GM18499 (cell line): ENCODE measurements around the gene MAN1A1.

Source experiments
- ATAC-seq: cut with Tn5 transposase; IDR thresholded peaks from one replicate; pipeline ENCODE4 v1.9.1; 2021; ENCODE audit warnings: moderate number of reproducible peaks; ENCODE audit not compliant: insufficient read depth, unreplicated experiment

The MAN1A1 gene

DNA sequence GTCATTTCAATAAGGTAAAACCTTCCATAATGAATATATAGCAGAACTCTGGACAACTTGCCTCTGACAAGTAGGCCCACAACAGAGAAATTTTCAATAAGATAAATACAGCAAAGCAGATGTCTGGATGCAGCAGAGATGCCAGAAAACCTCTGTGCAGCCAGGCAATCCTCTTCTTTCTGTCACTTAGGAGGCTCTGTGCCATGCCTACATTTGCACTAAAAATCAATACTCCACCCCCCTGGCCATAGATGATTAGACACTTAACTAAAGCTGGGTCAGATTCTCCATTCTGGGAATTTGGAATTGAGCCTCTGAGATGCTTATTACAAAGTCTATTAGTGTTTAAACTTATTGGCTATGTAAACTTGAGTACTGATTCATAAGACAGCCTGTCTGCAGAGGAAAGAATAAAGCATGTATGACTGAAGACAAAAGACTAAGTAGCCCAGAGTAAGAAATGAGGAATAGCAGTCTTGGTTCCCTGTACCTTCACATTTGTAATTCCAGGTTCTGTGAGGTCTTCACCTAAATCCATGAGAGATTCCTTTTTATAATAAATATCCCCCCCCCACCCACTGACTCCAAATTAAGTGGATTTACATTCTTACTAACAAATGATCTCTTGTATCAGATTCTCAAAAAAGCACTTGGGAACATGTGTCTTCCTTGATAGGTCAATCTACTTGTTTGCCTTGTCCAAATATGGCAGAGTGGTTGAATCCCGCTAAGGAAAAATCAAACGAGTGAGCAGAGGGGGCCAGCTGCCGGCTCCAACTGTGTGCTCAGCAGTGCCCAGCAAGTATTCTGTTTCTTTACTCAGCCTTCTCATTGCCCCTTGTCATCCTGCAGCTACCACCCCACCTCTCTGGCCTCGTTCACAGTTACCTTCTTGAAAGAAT lies 20.4 kb downstream of the MAN1A1 start:
- ATAC-seq = no peak

DNA sequence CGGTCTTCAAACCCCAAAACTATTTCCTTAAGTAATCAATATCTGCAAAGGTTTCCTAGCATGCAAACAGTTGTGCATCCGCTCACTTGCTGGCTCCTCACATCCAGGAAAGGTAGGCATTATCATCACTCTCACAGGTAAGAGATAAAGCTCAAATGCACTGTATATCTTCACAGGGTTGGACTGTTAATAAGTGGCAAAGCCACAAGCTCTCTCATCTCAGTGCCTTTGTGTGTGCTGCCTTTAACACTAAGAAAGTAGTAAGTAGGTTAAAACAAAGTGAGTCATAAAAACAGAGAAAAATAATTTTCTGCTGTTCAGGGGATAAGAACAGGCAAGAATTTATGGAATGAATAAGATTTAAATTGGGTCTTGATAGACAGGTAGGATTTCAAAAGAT lies 21.3 kb downstream of the MAN1A1 start:
- ATAC-seq = no peak

- ATAC-seq = no peak
These were observed 21.8 kb downstream of the MAN1A1 start for GRCh38 chr6:119327810-119328209.

- no peak for ATAC-seq
These were observed 23.1 kb downstream of the MAN1A1 start for GRCh38 chr6:119326291-119327005.

DNA sequence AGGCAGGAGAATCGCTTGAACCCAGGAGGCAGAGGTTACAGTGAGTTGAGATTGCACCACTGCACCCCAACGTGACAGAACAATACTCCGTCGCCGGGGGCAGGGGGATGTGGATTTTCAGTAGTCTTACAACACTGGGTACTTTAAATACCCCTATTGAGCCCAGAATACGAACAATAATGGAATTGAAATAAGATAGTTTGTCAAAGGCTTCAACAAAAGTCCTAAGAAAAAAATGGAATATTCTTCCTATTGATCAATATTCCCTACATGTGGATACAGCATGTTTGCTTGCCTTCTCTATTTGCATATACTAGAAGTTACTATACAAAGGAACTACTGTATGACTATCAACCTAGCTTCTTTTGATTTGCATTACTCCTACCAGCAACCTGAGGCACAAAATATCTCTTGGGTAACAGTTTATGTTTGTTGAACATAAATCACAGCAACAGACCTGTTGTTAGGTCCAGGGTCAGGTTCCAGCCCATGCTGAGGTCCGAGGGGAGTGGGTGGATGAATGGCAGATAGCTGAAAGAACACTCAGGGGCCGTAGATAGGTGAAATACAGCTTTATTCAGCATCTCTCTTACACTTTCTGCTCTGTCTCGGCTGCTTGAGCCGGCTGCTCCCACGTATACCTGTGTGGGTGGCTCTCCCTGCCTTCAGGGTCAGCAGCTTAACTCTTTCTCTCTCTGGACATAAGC lies 23.8 kb downstream of the MAN1A1 start:
- no peak for ATAC-seq

- ATAC-seq = no peak
These were observed 24.8 kb downstream of the MAN1A1 start for GRCh38 chr6:119324718-119325117.

- no peak for ATAC-seq
These were observed 25.6 kb downstream of the MAN1A1 start for GRCh38 chr6:119323931-119324330.

GRCh38 chr6:119323478-119323877 lies 26.1 kb downstream of the MAN1A1 start:
- ATAC-seq = no peak

- ATAC-seq = no peak
These were observed 26.7 kb downstream of the MAN1A1 start for GRCh38 chr6:119322715-119323350.

DNA sequence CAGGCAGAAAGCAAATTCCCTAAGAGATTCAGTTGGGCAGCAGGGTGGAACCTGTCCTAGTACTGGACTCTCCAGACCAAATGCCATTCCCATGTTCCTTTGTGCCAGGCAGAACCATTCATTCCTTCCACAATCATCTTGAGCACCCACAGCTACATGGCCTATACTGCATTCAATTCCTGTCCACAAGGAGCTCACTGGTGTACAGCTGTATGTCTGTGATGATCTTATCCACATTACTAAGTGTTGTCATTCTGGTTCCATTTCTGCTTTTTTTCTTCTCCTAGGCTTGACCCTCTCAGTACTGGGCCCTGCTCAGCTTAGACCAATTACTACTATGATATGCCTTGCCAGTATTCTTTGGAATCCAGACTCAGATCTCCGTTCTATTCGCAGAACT lies 27.5 kb downstream of the MAN1A1 start:
- ATAC-seq = no peak

GRCh38 chr6:119319694-119320093 lies 29.9 kb downstream of the MAN1A1 start:
- ATAC-seq = no peak

GRCh38 chr6:119318730-119319129 lies 30.8 kb downstream of the MAN1A1 start:
- ATAC-seq = no peak

DNA sequence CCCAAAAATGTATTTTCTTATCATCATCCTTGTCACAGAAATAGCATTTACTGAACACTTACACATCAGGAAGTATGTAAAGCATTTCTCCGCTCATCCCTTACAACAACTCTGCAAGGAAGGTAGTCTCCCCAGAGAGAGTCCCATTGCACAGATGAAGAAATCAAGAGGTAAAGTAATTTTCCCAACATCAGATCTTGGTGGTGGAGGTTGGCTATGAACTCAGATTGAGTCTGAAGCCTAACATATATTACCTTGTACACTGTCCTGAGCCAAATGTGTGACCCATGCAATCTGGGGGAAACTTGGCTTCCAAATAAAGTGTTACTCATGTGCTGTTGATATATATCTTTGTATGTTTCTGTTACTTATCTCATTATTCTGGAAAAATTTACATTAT lies 31.4 kb downstream of the MAN1A1 start:
- no peak for ATAC-seq

- no peak for ATAC-seq
These were observed 32.6 kb downstream of the MAN1A1 start for GRCh38 chr6:119317007-119317406.

GRCh38 chr6:119314885-119315272 lies 34.7 kb downstream of the MAN1A1 start:
- ATAC-seq = peak; percentile 47

DNA sequence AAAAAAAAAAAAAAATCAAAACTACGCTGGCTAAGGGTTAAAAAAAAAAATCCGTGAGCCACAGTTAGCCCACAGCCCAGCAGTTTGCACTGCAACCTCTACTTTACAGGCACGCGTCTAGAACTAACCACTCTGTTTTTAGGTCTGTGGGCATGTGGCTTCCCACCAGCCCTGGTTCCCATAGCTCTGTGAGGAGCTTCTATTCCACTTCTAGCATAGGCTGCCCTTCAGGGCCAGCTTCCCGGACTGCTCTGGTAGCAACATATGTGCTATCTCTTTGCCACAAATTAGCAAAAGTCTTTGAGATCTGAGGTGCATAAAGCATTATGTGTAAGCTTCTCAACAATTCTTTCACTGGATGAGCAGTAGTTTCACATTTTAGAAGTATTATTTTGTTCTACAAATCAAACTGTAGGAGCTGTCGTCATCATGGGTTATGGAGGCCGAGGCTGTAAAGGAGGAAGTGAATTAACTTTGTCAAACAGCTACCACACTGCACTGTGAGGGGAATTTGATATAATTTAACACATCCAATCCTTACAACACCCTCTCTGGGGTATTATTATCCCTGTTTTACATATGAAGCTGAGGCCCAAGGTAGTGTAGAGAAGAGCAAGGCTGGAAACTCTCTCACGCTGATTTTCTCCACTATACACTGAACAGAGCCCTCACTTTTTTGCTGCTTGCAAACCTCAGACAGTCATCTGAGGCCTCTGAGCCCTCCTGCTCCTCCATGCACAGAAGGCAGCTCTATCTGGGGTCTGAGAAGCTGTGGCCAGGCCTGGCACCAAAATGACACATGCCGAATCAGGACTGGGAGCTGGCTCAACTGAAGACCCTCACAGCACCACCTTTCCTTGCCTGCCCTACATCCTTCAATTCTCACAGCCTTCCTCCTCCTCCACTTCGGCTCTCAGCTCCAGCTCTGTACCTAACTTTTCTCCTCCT lies 35.4 kb downstream of the MAN1A1 start:
- peak; percentile 39 for ATAC-seq

- ATAC-seq = peak; percentile 32
These were observed 36.7 kb downstream of the MAN1A1 start for GRCh38 chr6:119312875-119313338.

- no peak for ATAC-seq
These were observed 37.1 kb downstream of the MAN1A1 start for GRCh38 chr6:119312441-119312840.

DNA sequence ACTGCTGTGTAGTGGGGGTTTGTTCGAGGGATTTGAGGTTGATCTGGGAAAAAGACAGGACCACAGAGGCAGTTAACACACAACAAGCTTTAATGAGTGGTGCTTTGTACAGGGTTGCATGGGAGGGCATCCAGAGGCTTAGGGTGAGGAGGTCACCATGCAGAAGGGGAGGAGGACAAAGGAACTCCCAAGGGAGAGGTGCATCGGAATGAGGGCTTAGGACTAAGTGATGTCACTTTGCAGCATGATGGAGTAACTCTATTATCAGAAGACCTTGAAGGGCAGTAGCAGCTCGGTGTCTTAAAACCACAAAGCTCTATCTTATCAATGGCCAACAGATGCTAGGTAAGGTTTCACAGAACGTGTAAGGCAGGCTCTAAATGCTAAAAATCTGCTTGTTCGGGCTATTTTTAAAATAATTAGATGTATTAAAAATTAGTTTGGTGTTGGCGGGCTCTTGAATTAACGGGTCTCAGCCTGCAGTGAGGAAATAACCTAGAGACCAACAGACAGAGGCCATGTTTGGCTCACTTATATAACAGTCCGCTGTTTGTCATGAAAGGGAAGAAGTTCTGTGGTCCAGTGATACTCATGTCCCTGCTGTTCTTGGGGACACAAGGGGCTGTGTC lies 37.9 kb downstream of the MAN1A1 start:
- no peak for ATAC-seq
